ENCODE results near the gene ITGB5. TPM values are rescaled to one million over a fixed set of nuclear protein-coding genes. Genes with fewer than 3 reads are reported as not detected.
A peak's percentile ranks its signal among the peaks of the same experiment; 100 is the strongest.
"Not testable (repeated sequence)": the region's sequence is repeated elsewhere in the genome, so short reads cannot be mapped to it uniquely, and the experiment has no call there.

ITGB5 gene
- total RNA-seq, 1 experiment from 2014 or later: 225 TPM

- TF ChIP-seq CTCF (IDR thresholded peaks at IDR 0.05; ENCODE audit: unreplicated experiment): no peak
- CTCF ChIA-PET: no interaction called here
- H3K36me3 Mint-ChIP-seq (ENCODE audit: insufficient read depth, unreplicated experiment): peaks cover 30% of the 10 kb centered on the region
- peaks cover 52% of the 10 kb centered on the region for H3K4me1 Mint-ChIP-seq (ENCODE audit: low read depth, unreplicated experiment)
- DNase-seq: no peak
- H3K27ac Mint-ChIP-seq (ENCODE audit: unreplicated experiment): peak overlapping the region; percentile 7
- no TSS peak for BruUV-seq (replicated peaks)
- intact Hi-C loops (cut with micrococcal nuclease; ENCODE audit: unreplicated experiment): no loop called here
- H3K4me3 Mint-ChIP-seq (ENCODE audit: low read depth, unreplicated experiment): no peak overlapping the region
- H3K27me3 Mint-ChIP-seq (ENCODE audit: unreplicated experiment): no peaks in the 10 kb centered on the region
- H3K9me3 Mint-ChIP-seq (ENCODE audit: low read depth, unreplicated experiment): no peaks in the 10 kb centered on the region
Observed at GRCh38 chr3:124831628-124832199, 55.5 kb downstream of the ITGB5 start.

GRCh38 chr3:124829819-124830554 is 57.2 kb downstream of the ITGB5 start:
- CTCF ChIA-PET: no interaction called here
- H3K36me3 Mint-ChIP-seq (ENCODE audit: insufficient read depth, unreplicated experiment): peaks cover 26% of the 10 kb centered on the region
- no peaks in the 10 kb centered on the region for H3K27me3 Mint-ChIP-seq (ENCODE audit: unreplicated experiment)
- BruUV-seq (replicated peaks): no TSS peak
- H3K4me3 Mint-ChIP-seq (ENCODE audit: low read depth, unreplicated experiment): no peak overlapping the region
- TF ChIP-seq CTCF (IDR thresholded peaks at IDR 0.05; ENCODE audit: unreplicated experiment): no peak
- no peak for DNase-seq
- peaks cover 35% of the 10 kb centered on the region for H3K4me1 Mint-ChIP-seq (ENCODE audit: low read depth, unreplicated experiment)
- H3K27ac Mint-ChIP-seq (ENCODE audit: unreplicated experiment): peak overlapping the region; percentile 6
- no peaks in the 10 kb centered on the region for H3K9me3 Mint-ChIP-seq (ENCODE audit: low read depth, unreplicated experiment)
- intact Hi-C loops (cut with micrococcal nuclease; ENCODE audit: unreplicated experiment): no loop called here

GRCh38 chr3:124829178-124829818 is 57.9 kb downstream of the ITGB5 start:
- Mint-ChIP-seq H3K36me3 (ENCODE audit: insufficient read depth, unreplicated experiment) (peaks cover 21% of the 10 kb centered on the region), H3K27me3 (ENCODE audit: unreplicated experiment) (no peaks in the 10 kb centered on the region), H3K4me1 (ENCODE audit: low read depth, unreplicated experiment) (peaks cover 32% of the 10 kb centered on the region), H3K4me3 (ENCODE audit: low read depth, unreplicated experiment) (no peak overlapping the region), H3K27ac (ENCODE audit: unreplicated experiment) (peak overlapping the region; percentile 6), H3K9me3 (ENCODE audit: low read depth, unreplicated experiment) (no peaks in the 10 kb centered on the region)
- CTCF ChIA-PET: no interaction called here
- DNase-seq: no peak
- no peak for TF ChIP-seq CTCF (IDR thresholded peaks at IDR 0.05; ENCODE audit: unreplicated experiment)
- no TSS peak for BruUV-seq (replicated peaks)
- intact Hi-C loops (cut with micrococcal nuclease; ENCODE audit: unreplicated experiment): no loop called here

GRCh38 chr3:124827476-124828206 is 59.5 kb downstream of the ITGB5 start:
- Mint-ChIP-seq H3K4me1 (ENCODE audit: low read depth, unreplicated experiment) (peaks cover 23% of the 10 kb centered on the region), H3K36me3 (ENCODE audit: insufficient read depth, unreplicated experiment) (peaks cover 14% of the 10 kb centered on the region)
- H3K27ac Mint-ChIP-seq (ENCODE audit: unreplicated experiment); H3K4me3 Mint-ChIP-seq (ENCODE audit: low read depth, unreplicated experiment); H3K9me3 Mint-ChIP-seq (ENCODE audit: low read depth, unreplicated experiment); intact Hi-C loops (cut with micrococcal nuclease; ENCODE audit: unreplicated experiment); BruUV-seq (replicated peaks); DNase-seq; CTCF ChIA-PET; H3K27me3 Mint-ChIP-seq (ENCODE audit: unreplicated experiment): not testable (repeated sequence)
- TF ChIP-seq CTCF (IDR thresholded peaks at IDR 0.05; ENCODE audit: unreplicated experiment): peak; percentile 46

All from Calu3 (cell line).